Activated CD4-positive, alpha-beta T cell treated with anti-CD3 and anti-CD28 coated beads, Interleukin-2, Interleukin-6, amounts not matched to agents 100 ng/mL and 50 ng/mL, durations not matched to agents 16 hours and 8 hours (primary cell): ENCODE results near the gene ZSWIM4.
"Not testable (repeated sequence)": the region's sequence is repeated elsewhere in the genome, so short reads cannot be mapped to it uniquely, and the experiment has no call there.

Experiments
- DNase-seq: peaks from one replicate; pipeline ENCODE4 v3.0.0-alpha.2; 2020

Gene ZSWIM4

GRCh38 chr19:13778847-13779246, 16.4 kb upstream of the ZSWIM4 start:
- DNase-seq, result no peak

DNA sequence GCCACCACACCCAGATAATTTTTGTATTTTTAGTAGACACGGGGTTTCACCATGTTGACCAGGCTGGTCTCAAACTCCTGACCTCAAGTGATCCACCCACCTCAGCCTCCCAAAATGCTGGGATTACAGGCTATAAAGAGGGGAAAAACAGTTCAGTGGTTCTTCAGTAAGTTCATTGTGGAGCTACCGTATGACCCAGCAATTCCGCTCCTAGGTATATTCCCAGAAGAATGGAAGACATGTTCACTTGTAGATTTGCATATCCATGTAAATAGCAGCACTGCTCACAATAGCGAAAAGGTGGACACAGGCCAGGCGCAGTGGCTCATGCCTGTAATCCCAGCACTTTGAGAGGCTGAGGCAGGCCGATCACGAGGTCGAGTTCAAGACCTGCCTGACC, 15.4 kb upstream of the ZSWIM4 start:
- DNase-seq, result not testable (repeated sequence)

GRCh38 chr19:13781547-13781946, 13.7 kb upstream of the ZSWIM4 start:
- DNase-seq, result no peak

DNA sequence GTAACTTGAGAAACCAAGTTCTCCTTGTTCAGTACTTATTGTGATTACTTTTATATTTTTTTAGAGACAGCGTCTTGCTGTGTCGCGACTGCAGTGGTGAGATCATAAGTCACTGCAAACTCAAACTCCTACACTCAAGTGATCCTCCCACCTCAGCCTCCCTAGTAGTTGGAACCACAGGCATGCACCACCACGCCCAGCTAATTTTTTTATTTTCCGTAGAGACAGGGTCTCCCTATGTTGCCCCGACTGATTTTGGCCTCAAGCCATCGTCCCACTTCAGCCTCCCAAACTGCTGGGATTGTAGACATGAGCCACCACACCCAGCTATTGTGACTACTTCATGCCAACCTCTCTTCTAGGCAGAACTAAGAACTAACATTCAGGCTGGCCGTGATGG, 12.7 kb upstream of the ZSWIM4 start:
- DNase-seq, result no peak

DNA sequence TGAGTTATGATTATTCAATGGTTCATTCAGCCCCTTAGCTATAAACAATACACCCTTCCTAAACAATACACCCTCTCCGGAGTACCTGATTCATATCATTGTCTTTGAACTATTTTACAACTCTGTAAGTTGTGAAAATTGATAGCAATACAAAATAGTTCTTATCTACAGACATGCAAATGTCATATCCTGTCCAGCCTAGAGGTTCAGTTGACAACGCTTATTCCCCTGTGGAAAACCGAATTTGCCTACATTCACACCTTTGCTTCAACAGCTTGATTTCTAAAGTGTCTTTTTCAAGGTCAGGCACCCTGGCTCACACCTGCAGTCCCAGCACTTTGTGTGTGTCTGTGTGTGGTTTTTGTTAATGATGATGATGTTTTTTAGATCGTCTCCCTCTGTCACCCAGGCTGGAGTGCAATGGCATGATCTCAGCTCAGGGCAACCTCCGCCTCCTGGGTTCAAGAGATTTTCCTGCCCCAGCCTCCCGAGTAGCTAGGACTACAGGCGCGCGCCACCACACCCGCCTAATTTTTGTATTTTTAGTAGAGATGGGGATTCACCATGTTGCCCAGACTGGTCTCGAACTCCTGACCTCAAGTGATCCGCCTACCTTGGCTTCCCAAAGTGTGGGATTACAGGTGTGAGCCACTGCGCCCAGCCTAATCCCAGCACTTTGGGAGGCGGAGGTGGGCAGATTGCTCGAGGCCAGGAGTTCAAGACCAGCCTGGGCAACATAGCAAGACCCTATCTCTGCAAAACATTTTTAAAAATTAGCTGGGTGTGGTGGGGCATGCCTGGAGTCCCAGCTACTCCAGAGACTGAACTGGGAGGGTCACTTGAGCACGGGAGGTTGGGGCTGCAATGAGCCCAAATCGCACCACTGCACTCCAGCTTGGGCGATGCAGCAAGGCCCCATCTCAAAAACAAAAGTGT, 11.4 kb upstream of the ZSWIM4 start:
- no peak for DNase-seq

DNA sequence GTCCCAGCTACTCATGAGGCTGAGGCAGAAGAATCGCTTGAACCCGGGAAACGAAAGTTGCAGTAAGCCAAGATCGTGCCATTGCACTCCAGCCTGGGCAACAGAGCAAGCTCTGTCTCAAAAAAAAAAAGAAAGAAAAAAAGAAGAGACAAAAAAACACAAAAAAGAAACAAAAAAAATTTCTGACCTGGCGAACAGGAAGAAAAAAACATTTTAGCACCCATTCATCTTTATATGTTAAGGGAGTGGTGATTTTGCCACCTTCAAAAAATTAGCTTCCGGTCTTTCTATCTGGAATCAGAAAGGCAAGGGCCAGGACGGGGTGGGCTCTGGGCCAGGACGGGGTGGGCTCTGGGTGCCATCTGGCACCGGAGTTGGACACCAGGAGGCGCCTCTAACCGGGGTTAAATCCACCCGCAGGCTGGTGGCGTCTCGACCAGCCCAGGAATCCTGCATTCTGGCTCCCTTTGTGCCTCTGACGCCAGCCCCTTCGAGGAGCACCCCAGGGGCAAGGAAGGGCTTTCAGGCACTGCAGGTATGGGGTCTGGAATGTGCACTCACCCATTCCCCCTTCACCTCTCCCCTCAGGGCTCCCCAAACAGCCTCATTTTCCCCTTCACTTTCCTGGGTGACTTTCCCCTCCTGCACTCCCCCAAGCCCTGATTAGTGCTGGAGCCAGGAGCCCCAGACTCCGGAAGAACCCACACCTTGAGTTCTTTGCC, 10.4 kb upstream of the ZSWIM4 start:
- peak; percentile 69 for DNase-seq

DNA sequence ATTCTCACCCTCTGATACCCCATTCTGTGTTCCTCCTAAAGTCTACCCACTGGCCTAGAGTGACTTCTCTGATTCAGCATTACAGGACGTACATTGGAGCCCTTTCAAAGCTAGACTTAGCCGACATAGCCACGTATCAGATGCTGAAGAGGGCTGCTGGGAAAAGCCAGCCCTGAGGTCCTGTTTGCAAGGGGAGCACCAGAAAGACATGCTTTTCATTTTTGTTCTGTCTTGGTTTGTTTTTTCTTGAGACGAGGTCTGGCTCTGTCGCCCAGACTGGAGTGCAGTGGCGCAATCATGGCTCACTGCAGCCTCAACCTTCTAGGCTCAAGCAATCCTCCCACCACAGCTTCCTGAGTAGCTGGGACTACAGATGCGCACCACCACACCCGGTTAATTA, 6.3 kb upstream of the ZSWIM4 start:
- DNase-seq, result peak; percentile 44

DNA sequence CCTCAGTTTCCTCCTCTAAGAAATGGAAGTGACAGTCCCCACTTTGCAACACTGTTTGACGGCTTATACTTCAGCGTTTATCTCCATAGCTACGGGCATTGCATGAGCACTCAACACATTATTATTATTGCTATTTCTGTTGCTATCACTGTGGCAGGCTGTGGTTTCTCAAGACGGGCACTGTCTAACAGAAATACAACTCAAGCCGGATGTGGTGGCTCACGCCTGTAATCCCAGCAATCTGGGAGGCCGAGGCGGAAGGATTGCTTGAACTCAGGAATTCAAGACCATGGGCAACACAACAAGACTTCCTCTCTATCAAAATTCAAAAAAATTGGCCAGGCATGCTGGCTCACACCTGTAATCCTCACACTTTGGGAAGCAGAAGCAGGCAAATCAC, 4.9 kb upstream of the ZSWIM4 start:
- peak; percentile 33 for DNase-seq

DNA sequence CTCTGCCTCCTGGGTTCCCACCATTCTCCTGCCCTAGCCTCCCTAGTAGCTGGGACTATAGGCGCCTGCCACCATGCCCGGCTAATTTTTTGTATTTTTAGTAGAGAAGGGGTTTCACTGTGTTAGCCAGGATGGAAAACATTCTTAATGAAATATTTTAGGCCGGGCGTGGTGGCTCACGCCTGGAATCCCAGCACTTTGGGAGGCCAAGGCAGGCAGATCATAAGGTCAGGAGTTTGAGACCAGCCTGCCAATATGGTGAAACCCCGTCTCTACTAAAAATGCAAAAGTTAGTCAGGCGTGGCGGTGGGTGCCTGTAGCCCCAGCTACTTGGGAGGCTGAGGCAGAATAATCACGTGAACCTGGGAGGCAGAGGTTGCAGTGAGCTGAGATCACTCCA, 1.9 kb upstream of the ZSWIM4 start:
- not testable (repeated sequence) for DNase-seq

DNA sequence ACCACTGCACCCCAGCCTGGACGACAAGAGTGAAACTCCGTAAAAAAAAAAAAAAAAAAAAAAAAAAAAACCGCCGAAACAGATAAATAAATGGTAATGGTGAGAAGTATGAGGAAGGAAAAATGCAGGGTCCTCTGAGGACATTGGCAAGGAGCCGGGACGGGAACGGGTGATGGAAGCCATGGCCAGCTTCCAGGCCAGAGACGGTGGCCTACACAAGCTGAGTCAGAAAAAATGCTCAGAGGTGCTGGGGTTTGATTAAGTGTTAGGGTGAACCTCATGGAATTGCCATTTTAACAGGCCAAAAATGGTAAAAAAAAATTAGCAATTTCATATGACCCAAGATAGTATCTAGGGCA, 866 bp upstream of the ZSWIM4 start:
- DNase-seq, result no peak

- DNase-seq, result no peak
These were observed 505 bp downstream of the ZSWIM4 start for GRCh38 chr19:13795595-13796300.

DNA sequence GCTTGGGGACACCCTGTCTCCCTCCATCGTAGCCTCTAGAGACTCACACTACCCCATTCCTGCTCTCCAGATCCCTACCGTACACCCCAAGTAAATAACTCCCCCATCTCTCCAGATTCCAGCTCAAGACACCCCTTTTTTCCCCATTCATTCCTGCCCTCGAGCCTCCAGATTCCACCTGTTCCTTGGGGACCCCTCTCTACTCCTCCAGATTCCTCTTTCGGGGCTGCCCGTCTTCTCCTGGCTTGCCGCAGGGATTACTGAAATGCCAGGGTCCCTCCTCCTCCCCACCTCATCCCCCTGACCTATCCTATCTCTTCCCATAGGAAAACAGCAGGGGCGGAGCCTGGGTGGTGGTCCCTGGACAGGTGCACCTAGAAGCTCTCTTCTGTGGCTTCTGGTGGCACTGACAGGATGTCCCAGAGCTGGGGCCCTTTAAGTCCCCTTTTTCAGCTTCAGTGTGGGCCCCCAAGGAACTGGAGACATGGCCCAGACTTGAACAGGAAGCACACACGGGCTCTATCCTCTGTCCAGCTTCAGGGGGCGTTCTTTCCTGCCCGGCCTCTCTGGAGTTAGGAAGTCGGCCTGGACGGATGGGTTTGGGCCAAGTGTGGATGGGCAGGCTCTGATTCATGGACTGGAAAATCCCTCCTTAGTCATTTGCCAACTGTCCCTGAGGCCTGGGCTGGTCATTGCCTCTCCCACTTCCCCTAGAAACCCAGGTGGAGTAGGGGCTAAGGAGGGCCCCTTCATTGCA, 1.2 kb downstream of the ZSWIM4 start:
- DNase-seq, result no peak

DNA sequence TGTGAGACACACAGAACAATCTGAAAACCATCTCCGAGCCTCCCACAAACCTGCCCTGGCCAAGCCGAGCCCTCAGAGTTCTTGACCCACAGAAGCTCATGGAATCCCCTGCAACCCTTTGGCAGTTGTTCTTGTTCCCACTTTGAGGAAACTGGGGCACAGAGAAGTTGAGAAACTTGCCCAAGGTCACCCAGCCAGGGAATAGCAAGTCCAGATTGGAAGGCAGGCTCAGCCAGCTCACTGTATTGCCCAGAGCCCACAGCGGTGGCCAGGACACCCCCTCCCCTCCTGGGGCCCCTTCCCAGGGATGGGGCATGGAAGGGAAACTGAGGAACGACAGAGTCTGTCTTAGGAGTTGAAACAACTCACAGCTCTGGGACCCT, 1.8 kb downstream of the ZSWIM4 start:
- no peak for DNase-seq

GRCh38 chr19:13797870-13798269, 2.6 kb downstream of the ZSWIM4 start:
- DNase-seq, result no peak

DNA sequence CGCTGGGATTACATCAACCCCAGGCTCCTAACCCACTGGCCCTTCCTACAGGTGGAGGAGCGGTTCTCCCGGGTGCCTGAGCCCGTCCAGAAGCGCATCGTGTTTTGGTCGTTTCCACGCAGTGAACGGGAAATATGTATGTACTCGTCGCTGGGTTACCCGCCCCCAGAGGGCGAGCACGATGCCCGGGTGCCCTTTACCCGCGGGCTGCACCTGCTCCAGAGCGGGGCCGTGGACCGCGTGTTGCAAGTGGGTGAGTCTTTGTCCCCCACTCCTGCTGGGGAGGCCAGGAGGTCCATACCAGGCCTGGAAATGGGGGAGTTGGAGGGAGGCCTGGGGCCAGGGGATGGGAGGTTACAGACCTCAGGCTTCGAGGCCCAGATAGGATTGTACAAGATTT, 4.4 kb downstream of the ZSWIM4 start:
- no peak for DNase-seq

DNA sequence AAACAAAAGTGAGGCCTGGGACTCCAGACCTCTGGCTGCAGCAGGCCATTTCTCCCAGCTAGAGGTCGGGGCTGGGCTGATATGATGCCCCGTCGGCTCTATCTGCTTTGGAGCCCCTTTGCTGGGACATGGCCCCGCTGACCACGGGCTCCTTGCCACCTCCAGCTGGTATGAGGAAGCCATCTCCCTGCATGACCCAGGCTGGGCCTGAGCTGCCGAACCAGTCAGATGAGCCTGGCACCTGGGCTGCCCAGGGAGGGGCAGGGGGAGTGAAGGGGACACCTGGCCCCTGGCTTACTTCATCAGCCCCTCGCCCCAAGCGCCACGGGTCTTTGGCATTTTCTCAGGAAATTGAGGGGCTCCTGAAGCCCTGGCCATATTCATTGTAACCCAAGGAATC, 7.8 kb downstream of the ZSWIM4 start:
- no peak for DNase-seq

DNA sequence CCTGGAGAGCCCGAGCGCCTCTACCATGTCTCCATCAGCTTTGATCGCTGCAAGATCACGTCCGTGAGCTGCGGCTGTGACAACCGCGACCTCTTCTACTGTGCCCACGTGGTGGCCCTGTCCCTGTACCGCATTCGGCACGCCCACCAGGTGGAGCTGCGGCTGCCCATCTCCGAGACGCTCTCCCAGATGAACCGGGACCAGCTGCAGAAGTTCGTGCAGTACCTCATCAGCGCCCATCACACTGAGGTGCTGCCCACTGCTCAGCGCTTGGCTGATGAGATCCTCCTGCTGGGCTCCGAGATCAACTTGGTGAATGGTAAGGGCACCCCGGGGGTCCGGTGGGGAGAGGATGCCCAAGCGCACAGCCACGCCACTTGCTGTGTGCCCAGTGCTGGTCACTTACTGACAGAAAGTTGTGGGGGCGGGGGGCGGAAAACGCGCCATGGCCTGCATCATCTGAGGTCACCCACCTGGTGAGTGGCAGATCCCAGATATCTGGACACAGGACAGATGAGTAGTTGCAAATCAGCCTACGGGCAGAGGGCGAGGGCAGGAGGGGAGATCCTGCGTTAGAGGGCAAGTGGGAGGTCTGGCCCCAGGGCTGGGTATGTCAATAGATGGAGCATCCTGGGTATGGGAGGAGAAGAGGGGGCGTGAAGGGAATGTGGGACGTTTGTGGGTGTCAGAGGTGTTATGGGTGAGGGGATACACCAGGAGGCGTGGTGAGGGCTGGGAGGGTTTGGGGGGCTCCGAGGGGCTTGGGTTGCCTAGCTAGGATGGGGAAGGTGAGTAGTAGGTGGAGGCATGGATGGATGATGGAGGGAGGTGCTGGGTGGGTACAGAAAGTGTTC, 9.8 kb downstream of the ZSWIM4 start:
- no peak for DNase-seq

GRCh38 chr19:13806728-13807127, 11.5 kb downstream of the ZSWIM4 start:
- no peak for DNase-seq

GRCh38 chr19:13807421-13808021, 12.3 kb downstream of the ZSWIM4 start:
- no peak for DNase-seq

GRCh38 chr19:13808856-13809255, 13.6 kb downstream of the ZSWIM4 start:
- no peak for DNase-seq

GRCh38 chr19:13812544-13812943, 17.3 kb downstream of the ZSWIM4 start:
- DNase-seq, result no peak

DNA sequence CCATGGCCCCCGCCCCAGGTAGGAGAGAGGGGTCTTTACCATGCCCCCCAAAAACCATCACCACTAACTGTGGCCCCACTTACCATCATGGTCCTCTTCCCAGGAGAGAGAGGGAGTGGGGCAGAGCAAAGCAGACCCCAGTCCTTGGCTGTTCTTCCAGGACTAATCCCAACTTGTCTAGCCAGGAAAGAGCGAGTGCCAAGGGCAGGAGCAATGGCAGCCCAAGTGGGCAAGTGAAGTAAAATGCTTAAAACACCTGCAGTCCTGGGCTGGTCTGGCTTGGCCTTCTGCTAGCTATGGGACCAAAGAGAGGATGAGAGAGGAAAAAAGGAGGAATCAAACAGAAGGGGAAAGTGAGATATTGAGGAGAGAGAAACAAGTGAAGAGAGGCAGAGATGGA, 17.9 kb downstream of the ZSWIM4 start:
- no peak for DNase-seq
